SK-N-SH (cell line): ENCODE results near the gene APCS. TPM values are rescaled to one million over a fixed set of nuclear protein-coding genes. Genes with fewer than 3 reads are reported as not detected.

Experiments used
- CTCF ChIA-PET: fragments of 300-600, 350-600 bp; formaldehyde crosslinking; extraction: SDS; loops from one replicate; lab custom pipeline; 2021; lab: Yijun Ruan, JAX
- POLR2A ChIA-PET: fragments of 350-600 bp; sonication (Branson Sonifier 250); formaldehyde crosslinking; extraction: SDS; loops from one replicate; lab custom pipeline; 2020; ENCODE audit warnings: antibody characterized with exemption, inconsistent platforms; lab: Yijun Ruan, JAX
- DNase-seq: peaks from one replicate; pipeline ENCODE4 v3.0.0; 2012
- H2AFZ ChIP-seq: fragments of 200-600 bp; sonication (generic); 2 replicates; pipeline ENCODE4 v1.8.1; 2016; ENCODE audit warnings: antibody characterized with exemption, mild to moderate bottlenecking, low read depth
- H3F3A ChIP-seq: fragments of 200-600 bp; sonication (generic); replicated peaks from 2 replicates; pipeline ENCODE3; 2016; ENCODE audit warnings: antibody characterized with exemption, mild to moderate bottlenecking; ENCODE audit not compliant: insufficient read depth
- H3K27ac ChIP-seq, 2 experiments: fragments of 200-500 bp in 1 of 2; fragments of 200-600 bp in 1 of 2; sonication (Bioruptor generic) in 1 of 2; sonication (generic), shearing (Covaris generic) in 1 of 2; 2 replicates each; pipeline versions ENCODE4 v1.5.1 to v1.6.1; 2014 to 2016; ENCODE audit warnings: low read depth in 2 of 2, inconsistent platforms in 1 of 2, low read length in 1 of 2, mild to moderate bottlenecking in 1 of 2, mixed read lengths in 1 of 2
- H3K27me3 ChIP-seq: fragments of 200-600 bp; sonication (generic), shearing (Covaris generic); 2 replicates; pipeline ENCODE4 v1.6.1; 2016; ENCODE audit warnings: mixed run types; ENCODE audit not compliant: insufficient read depth
- H3K36me3 ChIP-seq, 2 experiments: fragments of 200-500 bp in 1 of 2; fragments of 200-600 bp in 1 of 2; sonication (Bioruptor generic) in 1 of 2; sonication (generic) in 1 of 2; replicated peaks in 1 of 2; 2 replicates each; pipeline versions ENCODE3 to v1.5.1; 2014 to 2016; ENCODE audit warnings: low read length in 1 of 2, mild to moderate bottlenecking in 1 of 2; ENCODE audit not compliant: insufficient read depth in 2 of 2, control insufficient read depth in 1 of 2
- H3K4me1 ChIP-seq, 2 experiments: fragments of 200-500 bp in 1 of 2; fragments of 200-600 bp in 1 of 2; sonication (Bioruptor generic) in 1 of 2; sonication (generic), shearing (Covaris generic) in 1 of 2; 2 replicates each; pipeline versions ENCODE4 v1.5.1 to v1.6.1; 2014 to 2016; ENCODE audit warnings: low read depth in 1 of 2, low read length in 1 of 2, mixed run types in 1 of 2; ENCODE audit not compliant: insufficient read depth in 2 of 2, control insufficient read depth in 1 of 2
- H3K4me2 ChIP-seq: fragments of 200-600 bp; sonication (generic), shearing (Covaris generic); 2 replicates; pipeline ENCODE4 v1.6.1; 2017; ENCODE audit warnings: mixed run types
- H3K4me3 ChIP-seq, 2 experiments: fragments of 200-500 bp in 1 of 2; fragments of 200-600 bp in 1 of 2; sonication (Bioruptor generic) in 1 of 2; sonication (generic), shearing (Covaris generic) in 1 of 2; 2 replicates each; pipeline versions ENCODE4 v1.5.1 to v1.8.1; 2014 to 2016; ENCODE audit warnings: low read depth in 2 of 2, inconsistent platforms in 1 of 2, low read length in 1 of 2, mild to moderate bottlenecking in 1 of 2, mixed read lengths in 1 of 2, moderate library complexity in 1 of 2
- H3K79me2 ChIP-seq: fragments of 200-600 bp; sonication (generic); 2 replicates; pipeline ENCODE4 v1.8.1; 2017; ENCODE audit warnings: mild to moderate bottlenecking; ENCODE audit not compliant: insufficient read depth
- H3K9ac ChIP-seq: fragments of 200-600 bp; sonication (generic); 2 replicates; pipeline ENCODE4 v1.6.1; 2017; ENCODE audit warnings: mixed run types
- H3K9me2 ChIP-seq: fragments of 200-600 bp; sonication (generic); 2 replicates; pipeline ENCODE4 v1.6.1; 2017; ENCODE audit warnings: mixed run types
- H3K9me3 ChIP-seq: fragments of 200-600 bp; sonication (generic); 2 replicates; pipeline ENCODE4 v1.6.1; 2017; ENCODE audit warnings: mixed run types, mild to moderate bottlenecking, moderate library complexity
- H4K20me1 ChIP-seq: fragments of 200-600 bp; sonication (generic); 2 replicates; pipeline ENCODE4 v1.6.1; 2017; ENCODE audit warnings: mild to moderate bottlenecking, mixed run types; ENCODE audit not compliant: insufficient read depth
- CHD2 ChIP-seq: fragments of 150-350 bp; IDR thresholded peaks from 2 replicates; pipeline ENCODE4 v1.6.1; 2018; ENCODE audit warnings: low read length; ENCODE audit not compliant: partially characterized antibody
- ELF1 ChIP-seq: IDR thresholded peaks from 2 replicates; pipeline ENCODE4 v1.4.0; 2012
- EP300 ChIP-seq, 2 experiments: IDR thresholded peaks; 2 replicates each; pipeline versions ENCODE4 v1.4.0 to v1.6.1; 2012; ENCODE audit warnings: borderline replicate concordance in 1 of 2, low read depth in 1 of 2, low read length in 1 of 2
- IRF3 ChIP-seq: fragments of 150-350 bp; IDR thresholded peaks from 2 replicates; pipeline ENCODE4 v1.6.1; 2016; ENCODE audit warnings: mild to moderate bottlenecking, low read depth, low read length
- JUND ChIP-seq: IDR thresholded peaks from 2 replicates; pipeline ENCODE4 v1.4.0; 2012
- NFIC ChIP-seq: IDR thresholded peaks from 2 replicates; pipeline ENCODE4 v1.4.0; 2012; ENCODE audit warnings: borderline replicate concordance
- PBX3 ChIP-seq: IDR thresholded peaks from 2 replicates; pipeline ENCODE4; 2012
- RCOR1 ChIP-seq: fragments of 150-350 bp; IDR thresholded peaks from 2 replicates; pipeline ENCODE4 v1.6.1; 2017; ENCODE audit warnings: antibody characterized with exemption, low read length
- REST ChIP-seq: IDR thresholded peaks from 2 replicates; pipeline ENCODE4 v1.6.1; 2012; ENCODE audit warnings: mild to moderate bottlenecking, low read depth, low read length, moderate library complexity
- RFX5 ChIP-seq: IDR thresholded peaks from 2 replicates; pipeline ENCODE4 v1.6.1; 2012; ENCODE audit warnings: mild to moderate bottlenecking, improper control_type of control experiment, low read length
- RXRA ChIP-seq: IDR thresholded peaks from 2 replicates; pipeline ENCODE4 v1.4.0; 2012; ENCODE audit warnings: low read depth, mild to moderate bottlenecking, borderline replicate concordance
- TAF1 ChIP-seq: IDR thresholded peaks from 2 replicates; pipeline ENCODE4 v1.6.1; 2012; ENCODE audit warnings: low read depth, mild to moderate bottlenecking, low read length, moderate library complexity, borderline replicate concordance
- TCF12 ChIP-seq: IDR thresholded peaks from 2 replicates; pipeline ENCODE4 v1.4.0; 2012
- WGBS: methylation state at CpG from one replicate; pipeline ENCODE4 v1.1.6; 2017; ENCODE audit warnings: low lambda C conversion rate; 5-methylcytosine and 5-hydroxymethylcytosine counted together
- polyA plus RNA-seq, 3 experiments: library from polyadenylated mRNA; depleted of rRNA; stranded (reverse); fragments of >200 nt; gene quantifications; 2 replicates each; pipeline ENCODE4 v1.2.3, GENCODE V29; 2012

Gene APCS
- polyA plus RNA-seq, 1 of the 3 experiments (the other 2 are of a cell fraction): not detected

- TF ChIP-seq PBX3 (no peak; the same call in 1 of the 2 replicates), TCF12 (peak; percentile 54; the same call in 1 of the 2 replicates)
Observed at GRCh38 chr1:159598196-159598595, 10.6 kb downstream of the APCS start (continued).

- TF ChIP-seq RFX5 (no peak), JUND (no peak), NFIC (no peak), EP300 (IDR thresholded peaks at IDR 0.05; ENCODE audit: borderline replicate concordance in 1 of 2, low read depth in 1 of 2, low read length in 1 of 2) (no peak), IRF3 (no peak), ELF1 (no peak), REST (no peak), CHD2 (no peak)
- H3K4me1 ChIP-seq: peaks cover 0 to 5% of the 10 kb centered on the region in 2 experiments; a peak in 3 of 4 replicates
- H3K4me3 ChIP-seq: no peak overlapping the region
- DNase-seq: no peak
- no peaks in the 10 kb centered on the region for H3K9me2 ChIP-seq
- H3K9ac ChIP-seq: no peak overlapping the region
- no peaks in the 10 kb centered on the region for H3K79me2 ChIP-seq
- no peaks in the 10 kb centered on the region for H3K36me3 ChIP-seq
- no peak overlapping the region for H3K27ac ChIP-seq
- H3F3A ChIP-seq: no peaks in the 10 kb centered on the region
- no peaks in the 10 kb centered on the region for H4K20me1 ChIP-seq
- H3K27me3 ChIP-seq: no peaks in the 10 kb centered on the region
- H3K4me2 ChIP-seq: no peak overlapping the region
- WGBS: 11% methylated on average over 3 of the region's 3 CpGs
- CTCF ChIA-PET: no interaction called here
- POLR2A ChIA-PET: no interaction called here
- no peak overlapping the region for H2AFZ ChIP-seq
- no peaks in the 10 kb centered on the region for H3K9me3 ChIP-seq
Observed at GRCh38 chr1:159600894-159601293, 13.3 kb downstream of the APCS start.

- DNase-seq: no peak
- ChIA-PET POLR2A (no interaction called here), CTCF (no interaction called here)
- H3K79me2 ChIP-seq: no peaks in the 10 kb centered on the region
- H2AFZ ChIP-seq: no peak overlapping the region
- no peak overlapping the region for H3K9ac ChIP-seq
- H3K9me3 ChIP-seq: no peaks in the 10 kb centered on the region
- H4K20me1 ChIP-seq: no peaks in the 10 kb centered on the region
- H3K27ac ChIP-seq: no peak overlapping the region
- no peaks in the 10 kb centered on the region for H3F3A ChIP-seq
- no peak overlapping the region for H3K4me3 ChIP-seq
- WGBS: 6% methylated on average over 5 of the region's 5 CpGs
- H3K4me2 ChIP-seq: no peak overlapping the region
- no peaks in the 10 kb centered on the region for H3K9me2 ChIP-seq
- H3K27me3 ChIP-seq: no peaks in the 10 kb centered on the region
- H3K4me1 ChIP-seq: peaks cover 0 to 4% of the 10 kb centered on the region in 2 experiments; a peak in 3 of 4 replicates
- H3K36me3 ChIP-seq: no peaks in the 10 kb centered on the region
- TF ChIP-seq REST: no peak
- no peak for TF ChIP-seq RCOR1
- no peak for TF ChIP-seq EP300 (IDR thresholded peaks at IDR 0.05; ENCODE audit: borderline replicate concordance in 1 of 2, low read depth in 1 of 2, low read length in 1 of 2)
- TF ChIP-seq TAF1: no peak
- no peak for TF ChIP-seq RXRA
- no peak for TF ChIP-seq RFX5
- no peak for TF ChIP-seq IRF3
Observed at GRCh38 chr1:159602501-159602999, 14.9 kb downstream of the APCS start.
